22Rv1 (cell line): ENCODE results near the gene CBLN3.

ENCODE experiments used
- H3K27ac ChIP-seq: fragments of 450-650 bp; 2 replicates; pipeline ENCODE4 v1.5.1; 2017
- ZFX ChIP-seq: fragments of 450-650 bp; IDR thresholded peaks from 2 replicates; pipeline ENCODE4 v1.6.1; 2017; ENCODE audit warnings: antibody characterized with exemption, borderline replicate concordance
- TF ChIP-seq, protein P1 (sequence below): fragments of 450-650 bp; IDR thresholded peaks from 2 replicates; pipeline ENCODE4 v1.5.1; 2017; ENCODE audit warnings: mild to moderate bottlenecking

Gene CBLN3

DNA sequence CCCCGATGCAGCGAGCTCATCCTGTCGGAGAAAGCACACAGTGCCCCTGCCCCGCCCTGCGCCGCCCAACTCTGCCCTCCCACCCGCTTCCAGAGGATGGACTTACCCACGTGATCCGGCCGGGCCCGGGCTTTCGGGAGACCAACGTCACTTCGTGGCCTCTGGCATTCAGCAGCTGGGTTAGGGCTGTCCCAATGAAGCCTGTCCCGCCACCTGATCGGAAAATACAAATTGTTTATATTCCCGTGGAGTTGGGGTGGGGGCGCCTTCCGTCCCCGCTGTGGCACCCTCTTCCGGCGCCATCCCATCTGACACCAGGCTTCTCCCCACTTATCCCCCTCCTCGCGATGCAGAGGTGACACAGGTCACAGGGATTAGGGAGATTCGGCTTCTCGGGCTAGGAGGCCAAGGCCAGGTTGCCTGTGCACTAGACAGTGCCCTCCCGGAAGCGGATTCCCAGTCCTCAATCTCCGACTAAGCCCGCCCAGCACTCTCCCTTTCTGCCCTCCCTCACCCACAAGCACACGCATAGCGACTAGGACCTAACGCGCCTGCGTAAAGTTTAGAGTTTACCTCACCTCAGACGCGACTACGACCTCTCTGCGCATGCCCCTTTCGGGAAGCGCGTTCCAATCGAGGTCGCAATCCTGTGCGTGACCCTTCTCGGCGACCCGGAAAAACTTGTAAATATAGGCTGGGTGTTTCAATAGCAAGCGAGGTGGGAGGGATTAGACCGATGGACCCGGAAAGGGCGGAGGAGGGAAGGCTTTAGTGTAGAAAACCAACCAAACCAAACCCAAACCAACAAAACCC lies 13.0 kb upstream of the CBLN3 start, which contains the start of gene SDR39U1:
SDR39U1 (minus strand) TSS at position 537 of the 813 bp plus-strand sequence; CDS start at position 530, 7 bp downstream.
- no peak for TF ChIP-seq ZFX
- TF ChIP-seq, protein P1, sequence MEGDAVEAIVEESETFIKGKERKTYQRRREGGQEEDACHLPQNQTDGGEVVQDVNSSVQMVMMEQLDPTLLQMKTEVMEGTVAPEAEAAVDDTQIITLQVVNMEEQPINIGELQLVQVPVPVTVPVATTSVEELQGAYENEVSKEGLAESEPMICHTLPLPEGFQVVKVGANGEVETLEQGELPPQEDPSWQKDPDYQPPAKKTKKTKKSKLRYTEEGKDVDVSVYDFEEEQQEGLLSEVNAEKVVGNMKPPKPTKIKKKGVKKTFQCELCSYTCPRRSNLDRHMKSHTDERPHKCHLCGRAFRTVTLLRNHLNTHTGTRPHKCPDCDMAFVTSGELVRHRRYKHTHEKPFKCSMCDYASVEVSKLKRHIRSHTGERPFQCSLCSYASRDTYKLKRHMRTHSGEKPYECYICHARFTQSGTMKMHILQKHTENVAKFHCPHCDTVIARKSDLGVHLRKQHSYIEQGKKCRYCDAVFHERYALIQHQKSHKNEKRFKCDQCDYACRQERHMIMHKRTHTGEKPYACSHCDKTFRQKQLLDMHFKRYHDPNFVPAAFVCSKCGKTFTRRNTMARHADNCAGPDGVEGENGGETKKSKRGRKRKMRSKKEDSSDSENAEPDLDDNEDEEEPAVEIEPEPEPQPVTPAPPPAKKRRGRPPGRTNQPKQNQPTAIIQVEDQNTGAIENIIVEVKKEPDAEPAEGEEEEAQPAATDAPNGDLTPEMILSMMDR: no peak
- peak within 1 kb of the TSS; percentile 100 for H3K27ac ChIP-seq

DNA sequence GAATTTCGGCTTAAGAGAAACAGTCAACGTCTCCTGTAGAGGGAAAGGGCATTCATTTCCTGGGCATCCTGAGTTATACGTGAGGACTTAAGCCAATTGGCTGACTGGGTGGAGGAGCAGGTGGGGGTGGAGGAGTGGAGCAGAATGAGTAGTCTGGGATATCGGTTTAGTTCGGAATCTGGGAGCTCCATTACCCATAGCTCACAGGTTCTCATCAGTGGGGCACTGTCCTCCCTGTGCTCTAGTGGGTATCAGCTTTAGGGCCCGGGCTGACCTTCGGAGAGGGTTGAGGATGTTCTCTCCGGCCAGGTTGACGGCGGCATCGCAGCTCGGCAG lies 12.4 kb upstream of the CBLN3 start:
- TF ChIP-seq ZFX: no peak
- TF ChIP-seq, protein P1: no peak
- H3K27ac ChIP-seq: peak overlapping the region; percentile 100

DNA sequence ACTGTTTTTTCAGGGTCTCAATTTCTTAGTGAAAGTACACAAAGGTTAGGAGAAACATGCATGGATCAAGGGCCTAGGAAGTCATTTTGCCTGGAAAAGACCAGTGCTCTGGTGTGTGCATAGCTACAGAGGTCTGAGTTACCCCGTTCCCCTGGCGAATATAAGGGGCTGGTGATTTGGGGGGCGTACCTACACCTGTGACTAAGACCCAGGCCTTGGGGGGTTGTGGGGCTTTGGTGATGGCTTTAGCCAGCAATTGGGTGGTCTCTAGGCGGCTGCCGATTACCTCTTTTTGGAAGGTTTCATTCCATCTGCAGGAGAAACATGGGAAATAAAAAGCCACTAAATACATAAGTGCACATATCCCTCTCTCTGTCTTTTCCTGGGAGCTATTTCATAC lies 12.0 kb upstream of the CBLN3 start:
- peak overlapping the region; percentile 100 for H3K27ac ChIP-seq

GRCh38 chr14:24440606-24441399 lies 11.3 kb upstream of the CBLN3 start:
- peak overlapping the region; percentile 100 for H3K27ac ChIP-seq
- TF ChIP-seq ZFX: no peak
- TF ChIP-seq, protein P1: no peak

More for the DNA sequence above, 12.0 kb upstream of the CBLN3 start:
- no peak for TF ChIP-seq ZFX
- TF ChIP-seq, protein P1: no peak

GRCh38 chr14:24439830-24440605 lies 10.6 kb upstream of the CBLN3 start:
- no peak for TF ChIP-seq ZFX
- TF ChIP-seq, protein P1: no peak
- H3K27ac ChIP-seq: 0 out of 2 replicates have a peak overlapping the region, but pooled peaks have one; percentile 22

GRCh38 chr14:24439257-24439656 lies 9.8 kb upstream of the CBLN3 start:
- 0 out of 2 replicates have a peak overlapping the region, but pooled peaks have one; percentile 22 for H3K27ac ChIP-seq
- no peak for TF ChIP-seq ZFX
- TF ChIP-seq, protein P1: no peak
